BE2C (cell line): Measurements from ENCODE around the gene PBX1.

Source experiments
- DNase-seq: peaks from one replicate; pipeline ENCODE4 v3.0.0-alpha.2; 2020
- H3K27me3 ChIP-seq: fragments of 250-450 bp; sonication (Bioruptor Pico); 2 replicates; pipeline ENCODE4 v1.5.1; 2020; ENCODE audit warnings: mild to moderate bottlenecking
- H3K36me3 ChIP-seq: fragments of 250-450 bp; sonication (Bioruptor Pico); 2 replicates; pipeline ENCODE4 v1.5.1; 2020; ENCODE audit warnings: mild to moderate bottlenecking
- H3K4me1 ChIP-seq: fragments of 250-450 bp; sonication (Bioruptor Pico); 2 replicates; pipeline ENCODE4 v1.5.1; 2020
- H3K4me3 ChIP-seq: 2 replicates; pipeline ENCODE4 v1.5.1; 2011; ENCODE audit warnings: low read depth, low read length
- H3K9me3 ChIP-seq: fragments of 250-450 bp; sonication (Bioruptor Pico); 2 replicates; pipeline ENCODE4 v1.5.1; 2020
- TF ChIP-seq, protein P1 (sequence below): IDR thresholded peaks from 2 replicates; pipeline ENCODE4 v1.5.1; 2012; ENCODE audit warnings: mild to moderate bottlenecking, low read depth, low read length

Gene PBX1

DNA sequence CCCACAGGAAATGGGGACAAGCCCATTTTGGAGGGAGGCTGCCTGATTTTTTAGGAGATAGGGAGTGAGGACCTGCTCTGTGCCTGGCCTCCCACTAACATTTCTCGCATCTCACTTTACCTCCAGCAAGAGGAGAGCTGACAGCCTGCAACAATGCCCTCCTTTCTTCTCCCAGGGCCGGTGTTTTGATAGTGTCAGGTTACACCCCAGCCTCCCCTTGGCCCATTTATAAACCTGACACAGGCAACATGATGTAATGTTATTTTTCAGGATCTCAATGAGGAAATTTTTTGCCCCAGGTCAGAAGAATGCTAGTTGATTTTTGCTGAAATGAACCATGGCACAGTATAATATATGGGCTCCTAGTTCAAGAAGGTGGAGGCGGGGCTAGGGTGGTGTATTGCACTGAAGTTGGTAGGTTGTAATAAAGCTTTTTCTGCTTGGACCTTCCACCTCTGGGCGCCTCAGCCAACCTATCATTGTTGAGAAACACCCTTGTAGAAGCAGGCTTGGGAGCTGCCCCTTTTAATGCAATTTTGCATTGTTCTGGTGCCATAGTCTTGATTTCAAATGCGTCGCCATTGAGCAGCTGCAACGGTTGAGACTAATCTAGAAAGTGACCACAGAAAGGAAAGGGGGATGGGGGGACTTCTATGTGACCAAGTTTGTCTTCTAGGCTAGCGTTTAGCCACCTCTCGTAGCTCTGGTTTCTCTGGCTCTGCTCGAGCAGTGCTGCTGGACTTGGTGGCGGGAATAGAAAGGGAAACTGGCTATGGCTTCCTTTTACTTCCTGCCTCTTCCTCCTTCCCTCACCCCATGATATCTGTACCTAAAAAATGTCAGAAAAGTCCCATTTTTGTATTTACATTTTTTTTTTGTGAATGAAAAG lies 53.0 kb downstream of the PBX1 start:
- TF ChIP-seq, protein P1, sequence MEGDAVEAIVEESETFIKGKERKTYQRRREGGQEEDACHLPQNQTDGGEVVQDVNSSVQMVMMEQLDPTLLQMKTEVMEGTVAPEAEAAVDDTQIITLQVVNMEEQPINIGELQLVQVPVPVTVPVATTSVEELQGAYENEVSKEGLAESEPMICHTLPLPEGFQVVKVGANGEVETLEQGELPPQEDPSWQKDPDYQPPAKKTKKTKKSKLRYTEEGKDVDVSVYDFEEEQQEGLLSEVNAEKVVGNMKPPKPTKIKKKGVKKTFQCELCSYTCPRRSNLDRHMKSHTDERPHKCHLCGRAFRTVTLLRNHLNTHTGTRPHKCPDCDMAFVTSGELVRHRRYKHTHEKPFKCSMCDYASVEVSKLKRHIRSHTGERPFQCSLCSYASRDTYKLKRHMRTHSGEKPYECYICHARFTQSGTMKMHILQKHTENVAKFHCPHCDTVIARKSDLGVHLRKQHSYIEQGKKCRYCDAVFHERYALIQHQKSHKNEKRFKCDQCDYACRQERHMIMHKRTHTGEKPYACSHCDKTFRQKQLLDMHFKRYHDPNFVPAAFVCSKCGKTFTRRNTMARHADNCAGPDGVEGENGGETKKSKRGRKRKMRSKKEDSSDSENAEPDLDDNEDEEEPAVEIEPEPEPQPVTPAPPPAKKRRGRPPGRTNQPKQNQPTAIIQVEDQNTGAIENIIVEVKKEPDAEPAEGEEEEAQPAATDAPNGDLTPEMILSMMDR, result no peak
- Histone ChIP-seq H3K36me3 (no peaks in the 10 kb centered on the region), H3K4me3 (no peak overlapping the region), H3K27me3 (no peaks in the 10 kb centered on the region), H3K9me3 (no peaks in the 10 kb centered on the region; the same call in 1 of the 2 replicates), H3K4me1 (no peaks in the 10 kb centered on the region)
- no peak for DNase-seq

- DNase-seq, result no peak
- no peaks in the 10 kb centered on the region for H3K36me3 ChIP-seq
- TF ChIP-seq, protein P1, result no peak
These were observed 54.2 kb downstream of the PBX1 start for GRCh38 chr1:164613176-164613575.

GRCh38 chr1:164614316-164614715 lies 55.3 kb downstream of the PBX1 start:
- no peak for DNase-seq
- H3K36me3 ChIP-seq, result no peaks in the 10 kb centered on the region
- no peak overlapping the region for H3K4me3 ChIP-seq
- no peaks in the 10 kb centered on the region for H3K4me1 ChIP-seq
- no peaks in the 10 kb centered on the region; the same call in 1 of the 2 replicates for H3K9me3 ChIP-seq
- TF ChIP-seq, protein P1, result no peak
- H3K27me3 ChIP-seq, result no peaks in the 10 kb centered on the region

More at GRCh38 chr1:164613176-164613575, 54.2 kb downstream of the PBX1 start:
- Histone ChIP-seq H3K4me3 (no peak overlapping the region), H3K4me1 (no peaks in the 10 kb centered on the region), H3K27me3 (no peaks in the 10 kb centered on the region), H3K9me3 (no peaks in the 10 kb centered on the region; the same call in 1 of the 2 replicates)

DNA sequence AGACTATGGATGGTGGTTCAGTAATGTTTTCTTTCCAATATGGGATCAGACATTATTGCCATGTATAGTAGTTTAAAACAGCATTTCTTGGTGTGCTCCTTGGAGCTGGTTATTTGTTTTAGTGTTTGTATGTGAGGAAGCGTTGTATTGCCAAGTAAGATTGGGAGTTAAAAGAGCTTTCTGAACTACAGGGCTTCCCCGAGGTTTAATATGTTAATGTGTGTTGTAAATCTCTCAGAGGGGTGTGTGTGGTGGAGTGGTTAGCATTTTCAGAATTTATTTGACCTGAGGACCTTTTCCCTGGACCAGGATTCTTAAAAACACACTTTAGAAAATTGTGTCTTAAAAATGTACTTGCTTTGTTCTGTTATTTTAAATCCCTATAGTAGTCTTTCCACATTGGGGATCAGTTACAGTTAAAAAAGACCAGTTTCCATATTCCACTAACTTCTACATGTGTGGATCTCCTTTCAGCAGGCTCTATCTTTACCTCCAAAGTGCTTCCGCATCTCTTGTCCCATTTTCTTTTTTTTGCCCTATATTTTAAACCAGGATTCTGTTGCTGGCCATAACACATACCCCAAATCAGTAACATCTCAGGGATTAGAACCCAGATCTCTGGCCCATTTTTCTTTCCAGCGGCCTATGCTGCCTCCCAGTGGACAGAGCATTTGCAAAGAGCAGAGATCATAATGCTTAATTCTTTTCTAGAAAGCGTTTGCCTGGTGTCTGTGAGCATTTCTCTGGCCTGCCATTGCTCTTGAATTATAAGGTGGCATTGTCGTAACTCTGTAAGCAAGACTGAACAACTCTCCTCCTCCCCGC lies 58.6 kb downstream of the PBX1 start:
- TF ChIP-seq, protein P1, result peak; percentile 57
- H3K9me3 ChIP-seq, result no peaks in the 10 kb centered on the region; the same call in 1 of the 2 replicates
- H3K27me3 ChIP-seq, result no peaks in the 10 kb centered on the region
- H3K36me3 ChIP-seq, result no peaks in the 10 kb centered on the region
- no peak overlapping the region for H3K4me3 ChIP-seq
- H3K4me1 ChIP-seq, result no peaks in the 10 kb centered on the region
- DNase-seq, result peak; percentile 23

DNA sequence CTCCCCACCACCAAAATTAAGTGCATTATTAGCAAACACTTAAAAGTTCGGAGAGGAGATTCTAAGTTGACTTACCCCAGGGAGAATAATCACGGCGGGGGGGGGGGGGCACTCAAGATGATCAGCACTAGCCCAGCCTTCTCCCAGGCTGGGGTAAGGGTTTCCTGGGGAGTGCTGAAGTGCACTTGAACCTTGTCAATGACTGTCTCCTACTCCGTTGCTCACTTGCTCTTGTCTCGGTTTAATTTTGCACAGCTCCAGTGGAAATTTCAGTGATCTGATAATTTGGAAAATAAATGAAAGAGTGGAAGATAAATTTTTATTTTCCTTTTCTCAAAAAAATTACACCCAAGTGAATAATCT lies 59.2 kb downstream of the PBX1 start:
- no peaks in the 10 kb centered on the region for H3K27me3 ChIP-seq
- DNase-seq, result no peak
- TF ChIP-seq, protein P1, result no peak
- no peaks in the 10 kb centered on the region; the same call in 1 of the 2 replicates for H3K9me3 ChIP-seq
- no peaks in the 10 kb centered on the region for H3K4me1 ChIP-seq
- no peaks in the 10 kb centered on the region for H3K36me3 ChIP-seq
- H3K4me3 ChIP-seq, result no peak overlapping the region
